ENCODE results near the gene PARD3. TPM values are rescaled to one million over a fixed set of nuclear protein-coding genes. Genes with fewer than 3 reads are reported as not detected.
A peak's percentile ranks its signal among the peaks of the same experiment; 100 is the strongest.
"Not testable (repeated sequence)": the region's sequence is repeated elsewhere in the genome, so short reads cannot be mapped to it uniquely, and the experiment has no call there.

The PARD3 gene
- polyA plus RNA-seq, 3 donors from 2014 or later: 0.72 TPM; not detected in 2

GRCh38 chr10:34648919-34649318 lies 166.2 kb downstream of the PARD3 start:
- Mint-ChIP-seq H3K4me1 (no peaks in the 10 kb centered on the region), H3K9me3 (peaks cover 0 to 2% (median 0%) of the 10 kb centered on the region in 6 donors), H3K27ac (no peak overlapping the region), H3K4me3 (no peak overlapping the region), H3K27me3 (ENCODE audit: low read depth in 3 of 3) (peaks cover 0 to 1% (median 0%) of the 10 kb centered on the region in 3 donors), H3K36me3 (no peaks in the 10 kb centered on the region)
- no peak for DNase-seq

- DNase-seq: no peak
- Mint-ChIP-seq H3K4me3 (no peak overlapping the region), H3K27me3 (ENCODE audit: low read depth in 3 of 3) (no peaks in the 10 kb centered on the region), H3K27ac (no peak overlapping the region), H3K4me1 (no peaks in the 10 kb centered on the region), H3K9me3 (peaks cover 0 to 2% (median 0%) of the 10 kb centered on the region in 6 donors), H3K36me3 (no peaks in the 10 kb centered on the region)
Observed at GRCh38 chr10:34647875-34648865, 166.9 kb downstream of the PARD3 start.

GRCh38 chr10:34647160-34647559 lies 167.9 kb downstream of the PARD3 start:
- H3K36me3 Mint-ChIP-seq: no peaks in the 10 kb centered on the region
- peaks cover 0 to 4% (median 2%) of the 10 kb centered on the region in 3 donors for H3K27me3 Mint-ChIP-seq (ENCODE audit: low read depth in 3 of 3)
- no peak overlapping the region for H3K27ac Mint-ChIP-seq
- H3K4me3 Mint-ChIP-seq: no peak overlapping the region
- peaks cover 0 to 2% (median 0%) of the 10 kb centered on the region in 6 donors for H3K9me3 Mint-ChIP-seq
- DNase-seq: no peak
- H3K4me1 Mint-ChIP-seq: no peaks in the 10 kb centered on the region

- Mint-ChIP-seq H3K27me3 (ENCODE audit: low read depth in 3 of 3) (peaks cover 0 to 4% (median 2%) of the 10 kb centered on the region in 3 donors), H3K36me3 (no peaks in the 10 kb centered on the region), H3K4me3 (no peak overlapping the region), H3K9me3 (peaks cover 0 to 2% (median 0%) of the 10 kb centered on the region in 6 donors), H3K4me1 (no peaks in the 10 kb centered on the region), H3K27ac (no peak overlapping the region)
- DNase-seq: no peak
Observed at GRCh38 chr10:34646331-34646730, 168.8 kb downstream of the PARD3 start.

- not testable (repeated sequence) for H3K36me3 Mint-ChIP-seq; H3K4me3 Mint-ChIP-seq; H3K27me3 Mint-ChIP-seq (ENCODE audit: low read depth in 3 of 3); H3K4me1 Mint-ChIP-seq; H3K27ac Mint-ChIP-seq; H3K9me3 Mint-ChIP-seq; DNase-seq
Observed at GRCh38 chr10:34644815-34645214, 170.3 kb downstream of the PARD3 start.

- no peak for DNase-seq
- no peaks in the 10 kb centered on the region for H3K4me1 Mint-ChIP-seq
- no peaks in the 10 kb centered on the region for H3K36me3 Mint-ChIP-seq
- H3K4me3 Mint-ChIP-seq: no peak overlapping the region
- no peak overlapping the region for H3K27ac Mint-ChIP-seq
- H3K9me3 Mint-ChIP-seq: no peaks in the 10 kb centered on the region
- H3K27me3 Mint-ChIP-seq (ENCODE audit: low read depth in 3 of 3): peaks cover 0 to 4% (median 2%) of the 10 kb centered on the region in 3 donors
Observed at GRCh38 chr10:34644224-34644623, 170.9 kb downstream of the PARD3 start.

GRCh38 chr10:34643620-34644019 lies 171.5 kb downstream of the PARD3 start:
- Mint-ChIP-seq H3K4me1 (no peaks in the 10 kb centered on the region), H3K9me3 (no peaks in the 10 kb centered on the region), H3K36me3 (no peaks in the 10 kb centered on the region), H3K4me3 (no peak overlapping the region), H3K27ac (no peak overlapping the region), H3K27me3 (ENCODE audit: low read depth in 3 of 3) (peaks cover 0 to 4% (median 2%) of the 10 kb centered on the region in 3 donors)
- no peak for DNase-seq

- no peak for DNase-seq
- no peak overlapping the region for H3K4me3 Mint-ChIP-seq
- no peaks in the 10 kb centered on the region for H3K9me3 Mint-ChIP-seq
- peaks cover 5 to 7% of the 10 kb centered on the region in 2 donors for H3K4me1 Mint-ChIP-seq
- H3K27me3 Mint-ChIP-seq (ENCODE audit: low read depth in 3 of 3): peaks cover 2 to 5% (median 4%) of the 10 kb centered on the region in 3 donors
- H3K36me3 Mint-ChIP-seq: no peaks in the 10 kb centered on the region
- no peak overlapping the region for H3K27ac Mint-ChIP-seq
Observed at GRCh38 chr10:34641913-34642558, 173.1 kb downstream of the PARD3 start.

GRCh38 chr10:34641147-34641912 lies 173.8 kb downstream of the PARD3 start:
- peaks cover 2 to 8% (median 4%) of the 10 kb centered on the region in 3 donors for H3K27me3 Mint-ChIP-seq (ENCODE audit: low read depth in 3 of 3)
- peaks cover 5 to 7% of the 10 kb centered on the region in 2 donors for H3K4me1 Mint-ChIP-seq
- DNase-seq: no peak
- no peaks in the 10 kb centered on the region for H3K36me3 Mint-ChIP-seq
- H3K4me3 Mint-ChIP-seq: no peak overlapping the region
- H3K9me3 Mint-ChIP-seq: no peaks in the 10 kb centered on the region
- H3K27ac Mint-ChIP-seq: no peak overlapping the region

- Mint-ChIP-seq H3K27ac (no peak overlapping the region), H3K27me3 (ENCODE audit: low read depth in 3 of 3) (peaks cover 2 to 10% (median 4%) of the 10 kb centered on the region in 3 donors), H3K36me3 (no peaks in the 10 kb centered on the region), H3K9me3 (no peaks in the 10 kb centered on the region), H3K4me1 (peaks cover 5 to 7% of the 10 kb centered on the region in 2 donors), H3K4me3 (no peak overlapping the region)
- peak; percentile 45 to 57 (median 54) for DNase-seq
Observed at GRCh38 chr10:34638406-34639054, 176.6 kb downstream of the PARD3 start.

- H3K4me1 Mint-ChIP-seq: peaks cover 5 to 7% of the 10 kb centered on the region in 2 donors
- peak; percentile 37 to 49 (median 46) for DNase-seq
- no peaks in the 10 kb centered on the region for H3K36me3 Mint-ChIP-seq
- H3K27ac Mint-ChIP-seq: no peak overlapping the region
- H3K27me3 Mint-ChIP-seq (ENCODE audit: low read depth in 3 of 3): peaks cover 2 to 8% (median 6%) of the 10 kb centered on the region in 3 donors
- H3K9me3 Mint-ChIP-seq: no peaks in the 10 kb centered on the region
- peak overlapping the region in 1 of 5 donors; percentile 9 for H3K4me3 Mint-ChIP-seq
Observed at GRCh38 chr10:34637418-34637911, 177.6 kb downstream of the PARD3 start.

GRCh38 chr10:34635111-34635510 lies 180.0 kb downstream of the PARD3 start:
- Mint-ChIP-seq H3K9me3 (no peaks in the 10 kb centered on the region), H3K36me3 (no peaks in the 10 kb centered on the region), H3K4me3 (no peak overlapping the region), H3K27ac (no peak overlapping the region), H3K27me3 (ENCODE audit: low read depth in 3 of 3) (peaks cover 2 to 6% (median 3%) of the 10 kb centered on the region in 3 donors), H3K4me1 (peaks cover 5 to 7% of the 10 kb centered on the region in 2 donors)
- DNase-seq: no peak

- Mint-ChIP-seq H3K4me3 (no peak overlapping the region), H3K27ac (no peak overlapping the region), H3K27me3 (ENCODE audit: low read depth in 3 of 3) (peaks cover 3 to 6% (median 4%) of the 10 kb centered on the region in 3 donors), H3K4me1 (peaks cover 5 to 7% of the 10 kb centered on the region in 2 donors), H3K9me3 (no peaks in the 10 kb centered on the region), H3K36me3 (no peaks in the 10 kb centered on the region)
- no peak for DNase-seq
Observed at GRCh38 chr10:34633374-34633773, 181.7 kb downstream of the PARD3 start.
